RKO (cell line): ENCODE results near the gene C1orf174.

ENCODE experiments used
- DNase-seq: peaks from one replicate; pipeline ENCODE4 v3.0.0-alpha.2; 2016; ENCODE audit warnings: low spot score

Gene C1orf174

GRCh38 chr1:3868464-3869006 lies 31.5 kb downstream of the C1orf174 start:
- no peak for DNase-seq

- DNase-seq: no peak
Observed at GRCh38 chr1:3865606-3866160, 34.4 kb downstream of the C1orf174 start.

GRCh38 chr1:3864884-3865283 lies 35.2 kb downstream of the C1orf174 start:
- no peak for DNase-seq

GRCh38 chr1:3863231-3863935 lies 36.7 kb downstream of the C1orf174 start:
- no peak for DNase-seq

GRCh38 chr1:3858231-3858981 lies 41.7 kb downstream of the C1orf174 start:
- peak; percentile 68 for DNase-seq

GRCh38 chr1:3857791-3858129 lies 42.3 kb downstream of the C1orf174 start:
- no peak for DNase-seq

GRCh38 chr1:3856923-3857790 lies 42.9 kb downstream of the C1orf174 start, which contains the start of the genes CEP104 and DFFB:
Gene CEP104, minus strand, starts transcription at chr1:3857211. Its CDS starts 4,804 bp downstream, at chr1:3852407.
Gene DFFB, plus strand, starts transcription at chr1:3857476. Its CDS starts 128 bp downstream, at chr1:3857604.
- peak; percentile 89 for DNase-seq

- no peak for DNase-seq
Observed at GRCh38 chr1:3852711-3853485, 47.2 kb downstream of the C1orf174 start.

- DNase-seq: no peak
Observed at GRCh38 chr1:3852091-3852490, 48.0 kb downstream of the C1orf174 start.

GRCh38 chr1:3851292-3851691 lies 48.8 kb downstream of the C1orf174 start:
- DNase-seq: no peak

GRCh38 chr1:3850857-3851256 lies 49.2 kb downstream of the C1orf174 start:
- DNase-seq: no peak

- DNase-seq: no peak
Observed at GRCh38 chr1:3847081-3847480, 53.0 kb downstream of the C1orf174 start.

GRCh38 chr1:3846541-3846940 lies 53.5 kb downstream of the C1orf174 start:
- no peak for DNase-seq

GRCh38 chr1:3842912-3843311 lies 57.2 kb downstream of the C1orf174 start:
- DNase-seq: no peak

GRCh38 chr1:3841491-3841890 lies 58.6 kb downstream of the C1orf174 start:
- no peak for DNase-seq
